Upper lobe of right lung (tissue), 1 donor: ENCODE results near the gene TM7SF2. TPM values are rescaled to one million over a fixed set of nuclear protein-coding genes. Genes with fewer than 3 reads are reported as not detected.

Source experiments
- ATAC-seq: fragments of 200-7000 bp; cut with Tn5 transposase; one replicate; pipeline ENCODE4 v1.9.1; 2020; ENCODE audit warnings: mild to moderate bottlenecking, moderate library complexity
- DNase-seq: peaks from one replicate; pipeline ENCODE4 v3.0.0-alpha.2; 2020
- H3K27ac ChIP-seq: fragments of 200-600 bp; one replicate; pipeline ENCODE4 v1.8.0; 2022
- H3K27me3 ChIP-seq: fragments of 200-600 bp; one replicate; pipeline ENCODE4 v1.8.0; 2022; ENCODE audit warnings: mild to moderate bottlenecking
- H3K36me3 ChIP-seq: fragments of 200-600 bp; one replicate; pipeline ENCODE4 v1.8.0; 2022
- H3K4me1 ChIP-seq: fragments of 200-600 bp; one replicate; pipeline ENCODE4 v1.8.0; 2022
- H3K4me3 ChIP-seq: fragments of 200-600 bp; one replicate; pipeline ENCODE4 v1.8.0; 2022; ENCODE audit warnings: mild to moderate bottlenecking
- H3K9me3 ChIP-seq: fragments of 200-600 bp; one replicate; pipeline ENCODE4 v1.8.0; 2022
- CTCF ChIP-seq: fragments of 200-600 bp; IDR thresholded peaks from one replicate; pipeline ENCODE4 v1.8.0; 2022; ENCODE audit warnings: antibody characterized with exemption
- intact Hi-C: fragments of 100-400 bp; cut with DNase I; formaldehyde crosslinking; loops from one replicate; pipeline ENCODE4 v1.11.0; 2022
- total RNA-seq: library from RNA; stranded (reverse); fragmentation: NEBNext Ultra II Directional; extraction: Animal tissue kit (Norgen Biotek cat#: 25700); gene quantifications from one replicate; pipeline ENCODE4 v1.2.1, GENCODE V29; 2021
- donor health status: DM: no; HTN: yes; CAD: no; lungs with severe emphysema.

Gene TM7SF2
- total RNA-seq, 1 donor from 2014 or later: 39.0 TPM

GRCh38 chr11:65103476-65103875 is 8.2 kb upstream of the TM7SF2 start:
- H3K4me3 ChIP-seq: no peak overlapping the region
- no peak for TF ChIP-seq CTCF

GRCh38 chr11:65104628-65105027 is 7.0 kb upstream of the TM7SF2 start:
- no peaks in the 10 kb centered on the region for H3K4me1 ChIP-seq
- H3K36me3 ChIP-seq: peaks cover 23% of the 10 kb centered on the region
- H3K4me3 ChIP-seq: no peak overlapping the region
- ATAC-seq: no peak
- no peak for DNase-seq
- peak overlapping the region; percentile 8 for H3K27ac ChIP-seq
- H3K27me3 ChIP-seq: no peaks in the 10 kb centered on the region
- intact Hi-C loops: no loop called here
- no peak for TF ChIP-seq CTCF
- no peaks in the 10 kb centered on the region for H3K9me3 ChIP-seq

More at GRCh38 chr11:65103476-65103875, 8.2 kb upstream of the TM7SF2 start:
- no peaks in the 10 kb centered on the region for H3K9me3 ChIP-seq
- no peaks in the 10 kb centered on the region for H3K27me3 ChIP-seq
- no peaks in the 10 kb centered on the region for H3K4me1 ChIP-seq
- H3K36me3 ChIP-seq: peaks cover 16% of the 10 kb centered on the region
- no peak overlapping the region for H3K27ac ChIP-seq
- intact Hi-C loops: no loop called here
- no peak for ATAC-seq
- no peak for DNase-seq

- Histone ChIP-seq H3K27me3 (no peaks in the 10 kb centered on the region), H3K9me3 (no peaks in the 10 kb centered on the region), H3K27ac (no peak overlapping the region), H3K4me3 (no peak overlapping the region), H3K4me1 (peaks cover 9% of the 10 kb centered on the region), H3K36me3 (peaks cover 26% of the 10 kb centered on the region)
- no peak for TF ChIP-seq CTCF
- intact Hi-C loops: no loop called here
- ATAC-seq: no peak
- DNase-seq: no peak
These were observed 4.6 kb upstream of the TM7SF2 start for GRCh38 chr11:65107078-65107477.

GRCh38 chr11:65107751-65108468 is 3.8 kb upstream of the TM7SF2 start:
- DNase-seq: no peak
- intact Hi-C loops: no loop called here
- TF ChIP-seq CTCF: no peak
- Histone ChIP-seq H3K9me3 (no peaks in the 10 kb centered on the region), H3K4me1 (peaks cover 18% of the 10 kb centered on the region), H3K27me3 (no peaks in the 10 kb centered on the region), H3K27ac (no peak overlapping the region), H3K36me3 (peaks cover 26% of the 10 kb centered on the region), H3K4me3 (no peak overlapping the region)
- no peak for ATAC-seq

GRCh38 chr11:65108469-65109123 is 3.1 kb upstream of the TM7SF2 start:
- TF ChIP-seq CTCF: no peak
- no peaks in the 10 kb centered on the region for H3K27me3 ChIP-seq
- no peak overlapping the region for H3K27ac ChIP-seq
- H3K9me3 ChIP-seq: no peaks in the 10 kb centered on the region
- no peak overlapping the region for H3K4me3 ChIP-seq
- no peak for DNase-seq
- H3K4me1 ChIP-seq: peaks cover 24% of the 10 kb centered on the region
- ATAC-seq: no peak
- H3K36me3 ChIP-seq: peaks cover 26% of the 10 kb centered on the region
- intact Hi-C loops: no loop called here
